Peyer's patch (tissue), 4 donors: Measurements from ENCODE around the gene HOXD13.

ENCODE experiments used
- CTCF ChIP-seq, 6 experiments: fragments of 450-650 bp in 4 of 6; fragments of 200-600 bp in 2 of 6; sonication (generic) in 1 of 6; IDR thresholded peaks; one replicate each; pipeline ENCODE4 v1.5.1; 2017 to 2019; ENCODE audit warnings: antibody characterized with exemption in 6 of 6, mild to moderate bottlenecking in 3 of 6, moderate library complexity in 1 of 6
- POLR2A ChIP-seq, 2 donors: fragments of 450-650 bp; IDR thresholded peaks; one replicate each; pipeline ENCODE4 v1.5.1; 2017; ENCODE audit warnings: antibody characterized with exemption in 2 of 2, mild to moderate bottlenecking in 2 of 2, moderate library complexity in 2 of 2

- TF ChIP-seq CTCF (IDR thresholded peaks at IDR 0.05) (no peak), POLR2A (IDR thresholded peaks at IDR 0.05) (no peak)
These were observed 14.3 kb downstream of the HOXD13 start, which contains the start of gene HOXD11 for GRCh38 chr2:176106581-176107539.
